Caco-2 (cell line): Measurements from ENCODE around the gene TBX4. TPM values are rescaled to one million over a fixed set of nuclear protein-coding genes. Genes with fewer than 3 reads are reported as not detected.

ENCODE experiments used
- BruUV-seq: library from RNA; stranded (reverse); fragments of 400-500 nt; replicated peaks from 2 replicates; lab custom pipeline; 2021; lab: Mats Ljungman, UMichigan
- CTCF ChIA-PET: fragments of 300-600 bp; sonication (Branson Sonifier 250); formaldehyde crosslinking; loops from one replicate; lab custom pipeline; 2022; ENCODE audit warnings: antibody characterized with exemption; lab: Charles Lee
- POLR2A ChIA-PET: fragments of 300-600 bp; sonication (Branson Sonifier 250); formaldehyde crosslinking; loops from one replicate; lab custom pipeline; 2022; ENCODE audit warnings: antibody characterized with exemption; lab: Charles Lee
- DNase-seq, 2 experiments: peaks; one replicate each; pipeline versions ENCODE4 v3.0.0 to v3.0.0-alpha.2; 2020 to 2022
- H3K27me3 ChIP-seq: replicated peaks from 2 replicates; pipeline ENCODE4 v1.6.0; 2011; ENCODE audit warnings: low read length; ENCODE audit not compliant: control insufficient read depth, insufficient read depth
- H3K36me3 ChIP-seq: 2 replicates; pipeline ENCODE4 v1.5.1; 2011; ENCODE audit warnings: low read length; ENCODE audit not compliant: control insufficient read depth, insufficient read depth
- H3K4me1 ChIP-seq: fragments of 250-450 bp; sonication (Bioruptor Pico); 2 replicates; pipeline ENCODE4 v1.5.1; 2020; ENCODE audit warnings: mild to moderate bottlenecking
- H3K4me3 ChIP-seq: 2 replicates; pipeline ENCODE4 v1.5.1; 2011; ENCODE audit warnings: low read depth, mild to moderate bottlenecking, control low read depth, low read length
- H3K9me3 ChIP-seq: fragments of 250-450 bp; sonication (Bioruptor Pico); 2 replicates; pipeline ENCODE4 v1.5.1; 2020; ENCODE audit warnings: mild to moderate bottlenecking, moderate library complexity
- H3K27ac Mint-ChIP-seq: one replicate; pipeline ENCODE4 v1.8.0; 2022; ENCODE audit warnings: mixed read lengths; ENCODE audit not compliant: unreplicated experiment
- H3K27me3 Mint-ChIP-seq: one replicate; pipeline ENCODE4 v1.8.0; 2022; ENCODE audit warnings: mixed read lengths; ENCODE audit not compliant: insufficient read depth, unreplicated experiment
- H3K36me3 Mint-ChIP-seq: one replicate; pipeline ENCODE4 v1.8.0; 2022; ENCODE audit warnings: mild to moderate bottlenecking, mixed read lengths; ENCODE audit not compliant: insufficient read depth, unreplicated experiment
- H3K4me1 Mint-ChIP-seq: one replicate; pipeline ENCODE4 v1.8.0; 2022; ENCODE audit warnings: low read depth, mixed read lengths; ENCODE audit not compliant: unreplicated experiment
- H3K4me3 Mint-ChIP-seq: one replicate; pipeline ENCODE4 v1.8.0; 2022; ENCODE audit warnings: mild to moderate bottlenecking, moderate library complexity, mixed read lengths; ENCODE audit not compliant: unreplicated experiment
- H3K9me3 Mint-ChIP-seq: one replicate; pipeline ENCODE4 v1.8.0; 2022; ENCODE audit warnings: mixed read lengths; ENCODE audit not compliant: unreplicated experiment
- intact Hi-C: fragments of 100-400 bp; cut with micrococcal nuclease; formaldehyde crosslinking; loops from one replicate; pipeline ENCODE4 v1.10.0; 2022; ENCODE audit not compliant: unreplicated experiment
- total RNA-seq: library from RNA; stranded (reverse); gene quantifications from 2 replicates; pipeline ENCODE4 v1.2.3, GENCODE V29; 2022
- TF ChIP-seq, protein P1 (sequence below), 2 experiments: fragments of 200-600 bp in 1 of 2; IDR thresholded peaks; 1 replicate in 1 of 2; 2 replicates in 1 of 2; pipeline versions ENCODE4 v1.5.1 to v1.8.0; 2011 to 2022; ENCODE audit warnings: antibody characterized with exemption in 1 of 2, control low read depth in 1 of 2, inconsistent platforms in 1 of 2, low read depth in 1 of 2, low read length in 1 of 2, mild to moderate bottlenecking in 1 of 2, moderate library complexity in 1 of 2; ENCODE audit not compliant: insufficient read depth in 1 of 2, severe bottlenecking in 1 of 2, unreplicated experiment in 1 of 2

Gene TBX4
- total RNA-seq, 1 experiment from 2014 or later: 2.5 TPM

GRCh38 chr17:61405686-61406536 lies 46.3 kb upstream of the TBX4 start:
- Histone ChIP-seq H3K9me3 (no peaks in the 10 kb centered on the region), H3K27me3 (no peaks in the 10 kb centered on the region), H3K36me3 (no peaks in the 10 kb centered on the region), H3K4me3 (no peak overlapping the region), H3K4me1 (no peaks in the 10 kb centered on the region)
- TF ChIP-seq, protein P1, sequence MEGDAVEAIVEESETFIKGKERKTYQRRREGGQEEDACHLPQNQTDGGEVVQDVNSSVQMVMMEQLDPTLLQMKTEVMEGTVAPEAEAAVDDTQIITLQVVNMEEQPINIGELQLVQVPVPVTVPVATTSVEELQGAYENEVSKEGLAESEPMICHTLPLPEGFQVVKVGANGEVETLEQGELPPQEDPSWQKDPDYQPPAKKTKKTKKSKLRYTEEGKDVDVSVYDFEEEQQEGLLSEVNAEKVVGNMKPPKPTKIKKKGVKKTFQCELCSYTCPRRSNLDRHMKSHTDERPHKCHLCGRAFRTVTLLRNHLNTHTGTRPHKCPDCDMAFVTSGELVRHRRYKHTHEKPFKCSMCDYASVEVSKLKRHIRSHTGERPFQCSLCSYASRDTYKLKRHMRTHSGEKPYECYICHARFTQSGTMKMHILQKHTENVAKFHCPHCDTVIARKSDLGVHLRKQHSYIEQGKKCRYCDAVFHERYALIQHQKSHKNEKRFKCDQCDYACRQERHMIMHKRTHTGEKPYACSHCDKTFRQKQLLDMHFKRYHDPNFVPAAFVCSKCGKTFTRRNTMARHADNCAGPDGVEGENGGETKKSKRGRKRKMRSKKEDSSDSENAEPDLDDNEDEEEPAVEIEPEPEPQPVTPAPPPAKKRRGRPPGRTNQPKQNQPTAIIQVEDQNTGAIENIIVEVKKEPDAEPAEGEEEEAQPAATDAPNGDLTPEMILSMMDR (IDR thresholded peaks at IDR 0.05; ENCODE audit: insufficient read depth in 1 of 2, low read depth in 1 of 2, low read length in 1 of 2, severe bottlenecking in 1 of 2, unreplicated experiment in 1 of 2): no peak
- Mint-ChIP-seq H3K27me3 (no peaks in the 10 kb centered on the region), H3K9me3 (no peaks in the 10 kb centered on the region), H3K27ac (no peak overlapping the region), H3K36me3 (peaks cover 18% of the 10 kb centered on the region), H3K4me1 (no peaks in the 10 kb centered on the region), H3K4me3 (no peak overlapping the region)
- POLR2A ChIA-PET: no interaction called here
- intact Hi-C loops: no loop called here
- CTCF ChIA-PET: interaction anchor here (0.6 kb wide), 1 partner anchor 91 kb away, joined by 3 read pairs; no protein-coding TSS in a partner anchor
- no TSS peak for BruUV-seq
- DNase-seq: no peak

DNA sequence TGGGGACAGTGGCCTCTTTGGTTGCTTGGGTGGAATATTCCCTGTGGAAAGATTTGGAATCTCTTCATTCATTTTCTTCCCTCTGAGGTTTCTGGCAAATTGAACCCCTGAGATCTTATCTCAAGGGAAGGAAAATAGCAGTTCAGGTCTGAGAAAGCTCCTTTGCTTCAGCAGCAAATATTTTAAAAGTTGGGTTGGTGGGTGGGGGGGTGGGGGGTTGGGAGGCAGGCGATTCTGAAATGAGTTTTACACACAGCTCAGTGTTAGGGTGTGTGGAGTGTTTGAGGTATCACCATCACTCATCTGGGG lies 45.7 kb upstream of the TBX4 start:
- no peaks in the 10 kb centered on the region for H3K9me3 ChIP-seq
- no peaks in the 10 kb centered on the region for H3K27me3 ChIP-seq
- intact Hi-C loops: no loop called here
- H3K4me3 ChIP-seq: no peak overlapping the region
- DNase-seq: no peak
- H3K27me3 Mint-ChIP-seq: no peaks in the 10 kb centered on the region
- POLR2A ChIA-PET: no interaction called here
- CTCF ChIA-PET: interaction anchor here (0.6 kb wide), 1 partner anchor 91 kb away, joined by 3 read pairs; no protein-coding TSS in a partner anchor
- BruUV-seq: no TSS peak
- TF ChIP-seq, protein P1 (IDR thresholded peaks at IDR 0.05; ENCODE audit: insufficient read depth in 1 of 2, low read depth in 1 of 2, low read length in 1 of 2, severe bottlenecking in 1 of 2, unreplicated experiment in 1 of 2): no peak
- H3K4me1 ChIP-seq: no peaks in the 10 kb centered on the region
- H3K27ac Mint-ChIP-seq: no peak overlapping the region
- no peak overlapping the region for H3K4me3 Mint-ChIP-seq
- H3K4me1 Mint-ChIP-seq: no peaks in the 10 kb centered on the region
- no peaks in the 10 kb centered on the region for H3K36me3 ChIP-seq
- peaks cover 19% of the 10 kb centered on the region for H3K36me3 Mint-ChIP-seq
- no peaks in the 10 kb centered on the region for H3K9me3 Mint-ChIP-seq

DNA sequence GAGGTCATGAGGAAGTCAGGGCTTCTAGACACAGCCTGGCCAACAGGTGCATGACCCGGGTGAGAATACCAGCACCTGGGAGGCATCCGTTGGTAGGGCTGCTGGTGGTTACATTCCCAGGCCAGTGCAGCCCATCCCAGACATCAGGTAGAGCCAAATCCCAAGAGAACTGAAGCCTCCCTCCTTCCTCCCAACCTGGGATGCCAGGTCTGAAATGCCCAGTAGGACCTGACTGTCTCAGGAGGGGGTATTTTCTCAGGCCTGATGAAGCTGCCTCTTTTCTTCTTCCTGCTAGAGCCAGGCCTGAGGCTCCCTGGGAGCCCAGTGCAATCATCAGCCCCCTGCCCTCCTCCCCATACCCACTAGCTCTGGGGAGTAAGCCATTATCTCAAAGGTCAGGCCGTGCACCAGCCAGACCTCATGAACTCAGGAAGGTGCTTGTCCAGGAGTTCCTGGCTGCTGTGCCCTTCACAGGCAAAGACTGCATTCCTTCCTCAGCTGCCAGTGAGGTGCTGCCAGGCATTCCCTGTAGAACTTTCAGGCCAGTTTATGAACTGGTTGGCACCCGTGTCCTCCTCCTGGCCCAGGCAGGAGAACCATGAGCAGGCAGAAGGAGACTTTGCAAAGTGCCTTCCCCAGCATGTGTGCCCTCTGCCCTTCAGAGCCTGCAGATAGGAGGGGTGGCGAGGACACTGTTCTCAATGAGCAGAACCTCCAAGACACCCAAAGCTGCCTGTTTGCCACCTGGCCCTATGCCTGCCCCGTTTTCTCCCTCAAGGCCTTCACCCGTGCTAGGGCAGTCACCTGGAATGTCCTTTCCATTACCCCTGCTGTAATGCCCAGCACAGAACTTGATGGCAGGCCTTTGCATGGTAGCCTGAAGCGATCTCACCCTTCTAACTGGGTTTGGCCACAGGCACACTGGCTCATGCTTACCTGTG lies 45.0 kb upstream of the TBX4 start:
- DNase-seq: no peak
- Mint-ChIP-seq H3K4me3 (no peak overlapping the region), H3K36me3 (peaks cover 18% of the 10 kb centered on the region), H3K9me3 (no peaks in the 10 kb centered on the region), H3K27me3 (no peaks in the 10 kb centered on the region), H3K27ac (no peak overlapping the region), H3K4me1 (no peaks in the 10 kb centered on the region)
- POLR2A ChIA-PET: no interaction called here
- no TSS peak for BruUV-seq
- no peaks in the 10 kb centered on the region for H3K4me1 ChIP-seq
- H3K4me3 ChIP-seq: no peak overlapping the region
- CTCF ChIA-PET: no interaction called here
- H3K27me3 ChIP-seq: no peaks in the 10 kb centered on the region
- TF ChIP-seq, protein P1 (IDR thresholded peaks at IDR 0.05; ENCODE audit: insufficient read depth in 1 of 2, low read depth in 1 of 2, low read length in 1 of 2, severe bottlenecking in 1 of 2, unreplicated experiment in 1 of 2): no peak
- H3K9me3 ChIP-seq: no peaks in the 10 kb centered on the region
- intact Hi-C loops: no loop called here
- H3K36me3 ChIP-seq: no peaks in the 10 kb centered on the region
